ENCODE results near the gene TNS3.

- no peak for TF ChIP-seq CTCF (IDR thresholded peaks at IDR 0.05; ENCODE audit: low read depth, low read length, poor library complexity, severe bottlenecking)
- TF ChIP-seq EZH2phosphoT487 (IDR thresholded peaks at IDR 0.05; ENCODE audit: borderline replicate concordance, low read length) = no peak
These were observed 76.5 kb downstream of the TNS3 start for GRCh38 chr7:47505312-47506007.

Measured in DOHH2 (cell line).